ENCODE data around the gene MCM3AP.

Gene MCM3AP

DNA sequence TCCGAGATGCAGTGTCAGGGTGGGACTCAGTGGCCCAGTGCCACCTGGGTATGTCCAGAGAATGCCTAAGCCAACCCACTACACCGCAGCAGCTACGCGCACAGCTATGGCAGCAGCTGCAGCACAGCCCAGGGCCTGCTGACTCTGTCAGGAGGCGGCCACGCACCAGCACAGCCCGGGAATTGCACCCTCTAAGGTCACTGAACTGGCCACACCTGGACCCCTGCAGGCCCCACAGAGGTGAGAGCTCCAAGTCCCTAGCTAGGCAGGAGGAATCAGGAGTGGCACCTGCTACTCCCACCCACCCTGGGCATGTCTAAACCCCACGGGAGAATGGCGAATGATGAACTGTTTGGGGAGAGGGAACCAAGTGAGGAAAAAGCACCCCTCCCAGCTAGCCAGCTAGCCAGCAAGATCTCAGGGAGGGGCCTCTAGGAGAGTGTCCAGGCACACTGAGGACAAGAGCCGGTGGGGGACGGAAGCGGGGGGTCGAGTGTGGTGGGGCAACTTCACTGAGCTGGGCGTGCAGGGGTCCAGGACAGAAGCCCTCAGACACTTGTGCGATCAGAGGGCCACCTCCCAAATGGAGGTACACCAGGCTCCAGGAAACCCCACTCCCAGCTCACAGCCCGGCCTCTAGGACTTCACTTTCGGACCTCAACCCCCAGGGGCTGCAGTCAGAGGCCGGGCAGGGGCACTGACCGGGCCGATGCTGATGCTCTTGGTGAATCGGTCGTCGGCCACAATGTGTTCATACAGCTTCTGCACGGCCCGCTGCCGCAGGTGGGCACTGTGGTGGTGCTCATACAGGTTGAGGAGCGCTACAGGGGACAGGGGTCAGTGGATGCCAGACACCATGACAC, 70.7 kb downstream of the MCM3AP start:
- POLR2A ChIA-PET: no interaction called here
- no peak for TF ChIP-seq NFRKB (IDR thresholded peaks at IDR 0.05)
- no peak for TF ChIP-seq SP1 (IDR thresholded peaks at IDR 0.05)
- TF ChIP-seq HDGF (IDR thresholded peaks at IDR 0.05; ENCODE audit: borderline replicate concordance): no peak
- no peak for TF ChIP-seq CTBP1 (IDR thresholded peaks at IDR 0.05; ENCODE audit: borderline replicate concordance)
- DNase-seq (ENCODE audit: extremely low spot score): no peak
- CTCF ChIA-PET: interaction anchor here (0.8 kb wide), 1 partner anchor 10 kb away, joined by 3 read pairs; no protein-coding TSS in a partner anchor

DNA sequence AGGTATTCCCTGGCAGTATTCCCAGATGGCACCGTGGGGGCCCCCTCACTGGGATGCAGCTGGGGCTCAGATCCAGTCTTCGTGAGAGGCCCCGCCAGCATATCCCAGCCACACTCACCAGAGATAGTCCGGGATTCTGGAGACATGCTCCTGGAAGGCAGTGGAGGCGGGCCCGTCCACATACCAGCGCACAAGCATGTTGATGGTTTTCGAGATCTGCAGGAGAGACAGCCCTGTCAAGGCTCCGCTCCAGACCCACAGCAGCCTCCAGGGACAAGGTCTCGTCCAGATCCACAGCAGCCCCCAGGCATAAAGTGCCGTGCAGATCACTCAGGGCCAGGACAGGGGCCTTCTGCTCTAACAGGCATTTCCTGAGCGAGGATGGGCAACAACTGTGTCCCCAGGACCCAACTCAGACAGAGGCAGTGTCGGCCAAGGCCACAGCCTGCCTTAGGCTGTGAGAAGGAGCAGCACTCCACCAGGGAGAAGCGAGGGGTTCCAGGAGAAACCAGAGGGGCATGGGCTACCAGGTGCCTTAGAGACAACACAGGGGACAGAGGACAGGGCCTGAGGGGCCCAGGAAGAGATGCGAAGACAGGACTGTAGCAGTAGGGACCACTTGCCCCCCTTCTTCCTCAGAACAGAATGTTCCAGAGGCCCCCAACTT, 71.7 kb downstream of the MCM3AP start:
- CTCF ChIA-PET: no interaction called here
- POLR2A ChIA-PET: no interaction called here
- TF ChIP-seq TARDBP (IDR thresholded peaks at IDR 0.05) (no peak), LEF1 (IDR thresholded peaks at IDR 0.05; ENCODE audit: borderline replicate concordance) (no peak), FOXA1 (IDR thresholded peaks at IDR 0.05) (no peak), ARNT (IDR thresholded peaks at IDR 0.05) (no peak), BHLHE40 (IDR thresholded peaks at IDR 0.05; ENCODE audit: borderline replicate concordance) (no peak), SUZ12 (IDR thresholded peaks at IDR 0.05) (no peak), ZNF384 (IDR thresholded peaks at IDR 0.05) (no peak), CTBP1 (IDR thresholded peaks at IDR 0.05; ENCODE audit: borderline replicate concordance) (no peak), FOXM1 (IDR thresholded peaks at IDR 0.05; ENCODE audit: borderline replicate concordance) (no peak), ELF4 (IDR thresholded peaks at IDR 0.05) (no peak)
- TF ChIP-seq, protein P1, sequence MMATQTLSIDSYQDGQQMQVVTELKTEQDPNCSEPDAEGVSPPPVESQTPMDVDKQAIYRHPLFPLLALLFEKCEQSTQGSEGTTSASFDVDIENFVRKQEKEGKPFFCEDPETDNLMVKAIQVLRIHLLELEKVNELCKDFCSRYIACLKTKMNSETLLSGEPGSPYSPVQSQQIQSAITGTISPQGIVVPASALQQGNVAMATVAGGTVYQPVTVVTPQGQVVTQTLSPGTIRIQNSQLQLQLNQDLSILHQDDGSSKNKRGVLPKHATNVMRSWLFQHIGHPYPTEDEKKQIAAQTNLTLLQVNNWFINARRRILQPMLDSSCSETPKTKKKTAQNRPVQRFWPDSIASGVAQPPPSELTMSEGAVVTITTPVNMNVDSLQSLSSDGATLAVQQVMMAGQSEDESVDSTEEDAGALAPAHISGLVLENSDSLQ (IDR thresholded peaks at IDR 0.05): no peak

DNA sequence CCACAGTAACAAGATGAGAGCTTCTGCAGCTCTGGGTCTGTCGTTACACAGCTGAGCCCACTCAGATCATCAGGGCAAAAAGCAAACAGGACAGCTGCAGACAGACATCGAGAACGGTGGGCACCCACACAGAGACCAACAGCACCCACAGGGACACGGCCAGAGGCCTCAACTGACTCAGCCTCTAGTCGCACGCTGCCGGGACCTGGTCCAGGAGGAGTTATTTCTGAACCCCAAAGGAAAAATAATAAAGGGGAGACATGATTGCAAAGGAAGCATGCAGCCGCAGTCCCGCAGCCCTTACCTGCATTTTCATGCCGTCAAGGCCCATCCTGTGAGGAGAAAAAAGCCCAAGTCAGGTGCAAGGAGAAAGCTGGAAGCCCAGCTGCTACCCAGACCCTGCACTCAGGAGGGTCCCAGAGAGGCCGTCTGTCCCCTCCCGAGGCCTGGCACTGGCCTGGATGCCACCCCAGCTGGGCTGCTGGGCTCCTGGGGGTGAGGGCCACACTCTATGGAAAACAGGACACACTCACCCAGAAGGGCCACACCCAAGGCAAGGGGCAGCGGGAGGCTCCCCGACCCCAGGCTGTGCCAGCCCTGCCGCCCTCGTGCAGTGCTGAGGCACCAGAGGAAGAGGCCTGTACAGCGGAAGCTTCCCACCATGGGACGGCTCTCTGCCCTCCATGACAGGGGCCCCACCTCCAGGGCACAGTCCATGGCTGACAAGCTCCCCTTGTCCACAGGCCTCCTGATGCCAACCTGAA, 72.5 kb downstream of the MCM3AP start:
- ChIA-PET POLR2A (no interaction called here), CTCF (no interaction called here)
- DNase-seq (ENCODE audit: extremely low spot score): no peak
- TF ChIP-seq L3MBTL2 (conservative IDR thresholded peaks at IDR 0.05) (no peak), ARNT (IDR thresholded peaks at IDR 0.05) (no peak), TARDBP (IDR thresholded peaks at IDR 0.05) (no peak), ELF4 (IDR thresholded peaks at IDR 0.05) (no peak), SP1 (IDR thresholded peaks at IDR 0.05) (no peak), HDGF (IDR thresholded peaks at IDR 0.05; ENCODE audit: borderline replicate concordance) (no peak), CTBP1 (IDR thresholded peaks at IDR 0.05; ENCODE audit: borderline replicate concordance) (no peak), NFRKB (IDR thresholded peaks at IDR 0.05) (no peak), BHLHE40 (IDR thresholded peaks at IDR 0.05; ENCODE audit: borderline replicate concordance) (no peak), FOXK2 (IDR thresholded peaks at IDR 0.05) (no peak), FOXA1 (IDR thresholded peaks at IDR 0.05) (no peak), SUZ12 (IDR thresholded peaks at IDR 0.05) (no peak), LEF1 (IDR thresholded peaks at IDR 0.05; ENCODE audit: borderline replicate concordance) (no peak)
- TF ChIP-seq, protein P1 (IDR thresholded peaks at IDR 0.05): no peak

More for the DNA sequence above, 71.7 kb downstream of the MCM3AP start:
- DNase-seq (ENCODE audit: extremely low spot score): no peak

DNA sequence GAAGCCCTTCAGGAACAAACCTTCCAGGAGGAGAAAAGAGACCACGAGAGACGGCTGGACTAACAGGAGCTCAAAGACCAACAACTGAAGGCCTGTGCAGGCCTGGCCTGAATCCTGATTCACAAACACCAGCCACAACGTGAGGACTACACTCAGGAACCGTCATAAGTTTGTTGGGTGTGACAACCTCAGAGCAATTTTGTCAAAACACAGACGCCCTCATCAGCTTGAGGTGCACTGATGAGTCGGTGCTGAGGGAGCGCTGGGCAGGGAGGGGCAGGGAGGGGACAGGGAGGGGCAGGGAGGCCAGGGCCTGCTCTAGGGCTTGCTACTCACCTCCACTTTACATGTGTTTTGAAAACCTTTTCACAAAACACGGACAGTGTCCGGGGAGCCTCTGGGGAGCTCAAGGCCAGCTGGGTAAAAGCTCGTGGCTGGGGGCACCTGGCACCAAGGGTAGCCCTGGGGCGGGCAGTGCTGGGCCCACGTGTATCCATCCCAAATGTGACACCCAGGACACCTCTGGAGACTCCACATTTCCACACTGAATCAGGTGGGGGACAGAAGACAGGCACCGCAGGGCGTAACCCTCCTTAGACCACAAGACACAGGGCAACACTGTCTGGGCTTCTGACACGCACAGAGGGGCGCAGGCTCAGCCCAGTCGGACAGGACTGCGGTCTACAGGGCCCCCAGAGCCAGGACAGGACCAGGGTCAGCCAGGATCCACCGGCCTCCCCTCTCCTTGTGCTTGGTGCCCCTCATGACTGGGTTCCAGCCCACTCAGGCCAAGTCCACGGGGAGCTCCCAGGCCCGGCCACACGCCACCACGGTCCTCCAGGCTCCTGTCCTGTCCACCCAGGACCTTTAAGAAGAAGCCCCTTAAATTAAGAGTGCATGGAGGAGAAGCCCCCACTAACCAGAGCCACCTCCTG, 73.4 kb downstream of the MCM3AP start:
- no peak for DNase-seq (ENCODE audit: extremely low spot score)
- TF ChIP-seq ARNT (IDR thresholded peaks at IDR 0.05): no peak
- TF ChIP-seq BHLHE40 (IDR thresholded peaks at IDR 0.05; ENCODE audit: borderline replicate concordance): no peak
- POLR2A ChIA-PET: no interaction called here
- CTCF ChIA-PET: no interaction called here

DNA sequence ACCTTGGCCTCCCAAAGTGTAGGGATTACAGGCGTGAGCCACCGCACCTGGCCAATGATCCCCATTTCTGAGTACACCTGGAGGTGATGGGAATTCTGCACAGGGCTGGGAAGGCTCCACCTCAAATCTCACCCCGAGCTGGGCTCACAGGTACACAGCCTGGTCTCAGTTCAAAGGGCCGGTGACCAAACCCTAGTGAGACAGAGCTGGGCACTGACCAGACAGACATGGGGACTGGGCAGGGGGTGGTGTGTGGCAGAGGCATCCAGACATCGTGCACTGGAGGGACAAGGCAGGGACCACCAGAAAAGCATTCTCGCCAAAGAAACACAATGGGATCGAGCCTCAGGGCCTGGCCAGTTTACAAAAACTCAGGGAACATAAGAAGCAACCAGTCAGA, 74.0 kb downstream of the MCM3AP start:
- POLR2A ChIA-PET: no interaction called here
- no peak for TF ChIP-seq SP1 (IDR thresholded peaks at IDR 0.05)
- TF ChIP-seq TARDBP (IDR thresholded peaks at IDR 0.05): no peak
- no peak for TF ChIP-seq FOXK2 (IDR thresholded peaks at IDR 0.05)
- no peak for TF ChIP-seq L3MBTL2 (conservative IDR thresholded peaks at IDR 0.05)
- no peak for TF ChIP-seq FOXA1 (IDR thresholded peaks at IDR 0.05)
- no peak for TF ChIP-seq CTBP1 (IDR thresholded peaks at IDR 0.05; ENCODE audit: borderline replicate concordance)
- no peak for TF ChIP-seq NFRKB (IDR thresholded peaks at IDR 0.05)
- TF ChIP-seq ARNT (IDR thresholded peaks at IDR 0.05): no peak
- CTCF ChIA-PET: no interaction called here
- DNase-seq (ENCODE audit: extremely low spot score): no peak
